Activated T-helper 1 cell treated with anti-CD3 and anti-CD28 coated beads, Interleukin-2, amount 50 U/mL, for 16 hours (primary cell): Measurements from ENCODE around the gene LRP8.
"Not testable (repeated sequence)": the region's sequence is repeated elsewhere in the genome, so short reads cannot be mapped to it uniquely, and the experiment has no call there.

Source experiments
- DNase-seq, 2 donors: peaks; one replicate each; pipeline ENCODE4 v3.0.0-alpha.2; 2020; ENCODE audit warnings: low read depth in 1 of 2, low spot score in 1 of 2

The LRP8 gene

GRCh38 chr1:53220962-53221286 is 106.9 kb downstream of the LRP8 start:
- DNase-seq = no peak

GRCh38 chr1:53220171-53220961 is 107.5 kb downstream of the LRP8 start, which contains the start of gene CZIB:
CZIB (minus strand) TSS chr1:53220634; CDS start chr1:53220575, 59 bp downstream.
- DNase-seq = peak; percentile 82 to 88

- DNase-seq = no peak
These were observed 108.2 kb downstream of the LRP8 start for GRCh38 chr1:53219711-53220110.

- DNase-seq = no peak
These were observed 109.7 kb downstream of the LRP8 start for GRCh38 chr1:53218201-53218600.

GRCh38 chr1:53214376-53214940 is 113.4 kb downstream of the LRP8 start:
- DNase-seq = no peak

- DNase-seq = no peak
These were observed 116.9 kb downstream of the LRP8 start for GRCh38 chr1:53210954-53211353.

GRCh38 chr1:53210352-53210751 is 117.5 kb downstream of the LRP8 start:
- no peak for DNase-seq

- DNase-seq = no peak
These were observed 120.1 kb downstream of the LRP8 start for GRCh38 chr1:53207726-53208125.

GRCh38 chr1:53206735-53207379 is 121.0 kb downstream of the LRP8 start:
- no peak for DNase-seq

- not testable (repeated sequence) for DNase-seq
These were observed 121.7 kb downstream of the LRP8 start for GRCh38 chr1:53206083-53206685.

- not testable (repeated sequence) for DNase-seq
These were observed 122.4 kb downstream of the LRP8 start for GRCh38 chr1:53205496-53205895.

- no peak for DNase-seq
These were observed 124.4 kb downstream of the LRP8 start for GRCh38 chr1:53203466-53203865.

- no peak for DNase-seq
These were observed 129.6 kb downstream of the LRP8 start for GRCh38 chr1:53198241-53198651.

GRCh38 chr1:53197291-53198200 is 130.3 kb downstream of the LRP8 start:
- no peak for DNase-seq

GRCh38 chr1:53196485-53197290 is 131.2 kb downstream of the LRP8 start, which contains the start of gene CPT2:
CPT2 (plus strand) TSS chr1:53196824; CDS start chr1:53196944, 120 bp downstream.
- peak; percentile 79 to 87 for DNase-seq

- no peak for DNase-seq
These were observed 131.8 kb downstream of the LRP8 start for GRCh38 chr1:53196017-53196484.

GRCh38 chr1:53195246-53196016 is 132.4 kb downstream of the LRP8 start:
- DNase-seq = no peak
